Lung (tissue), 12 donors: ENCODE data around the gene TMEM17. TPM values are rescaled to one million over a fixed set of nuclear protein-coding genes. Genes with fewer than 3 reads are reported as not detected.

Experiments
- ATAC-seq: fragments of 200-7000 bp; cut with Tn5 transposase; one replicate; pipeline ENCODE4 v1.9.1; 2020; ENCODE audit warnings: moderate number of reproducible peaks; ENCODE audit not compliant: insufficient read depth, low FRiP score
- DNase-seq, 3 donors: peaks; one replicate each; pipeline ENCODE4 v3.0.0-alpha.2; 2013 to 2017
- H3K27ac ChIP-seq, 2 donors: one replicate each; pipeline ENCODE4 v1.5.1; 2013; ENCODE audit warnings: mild to moderate bottlenecking in 2 of 2, moderate library complexity in 2 of 2, control low read depth in 1 of 2, inconsistent platforms in 1 of 2, low read depth in 1 of 2, low read length in 1 of 2
- H3K27me3 ChIP-seq, 3 donors: one replicate each; pipeline ENCODE4 v1.5.1; 2013; ENCODE audit warnings: low read length in 2 of 3; ENCODE audit not compliant: control insufficient read depth in 3 of 3, insufficient read depth in 3 of 3
- H3K36me3 ChIP-seq, 4 donors: one replicate each; pipeline ENCODE4 v1.5.1; 2013; ENCODE audit warnings: low read length in 4 of 4, mild to moderate bottlenecking in 1 of 4, moderate library complexity in 1 of 4; ENCODE audit not compliant: control insufficient read depth in 4 of 4, insufficient read depth in 4 of 4
- H3K4me1 ChIP-seq, 5 donors: one replicate each; pipeline ENCODE4 v1.5.1; 2013; ENCODE audit warnings: low read length in 5 of 5, mild to moderate bottlenecking in 2 of 5, moderate library complexity in 1 of 5; ENCODE audit not compliant: control insufficient read depth in 5 of 5, insufficient read depth in 5 of 5
- H3K4me3 ChIP-seq: one replicate; pipeline ENCODE4 v1.5.1; 2013; ENCODE audit warnings: mild to moderate bottlenecking, control low read depth, moderate library complexity
- H3K9ac ChIP-seq, 2 donors: one replicate each; pipeline ENCODE4 v1.5.1; 2013; ENCODE audit warnings: low read length in 2 of 2, control low read depth in 1 of 2; ENCODE audit not compliant: insufficient read depth in 1 of 2
- H3K9me3 ChIP-seq, 4 donors: one replicate each; pipeline ENCODE4 v1.5.1; 2013; ENCODE audit warnings: low read length in 3 of 4, mild to moderate bottlenecking in 1 of 4, moderate library complexity in 1 of 4; ENCODE audit not compliant: control insufficient read depth in 4 of 4, insufficient read depth in 3 of 4
- CTCF ChIP-seq: IDR thresholded peaks from 2 replicates; pipeline ENCODE4 v1.5.1; 2012; ENCODE audit warnings: mild to moderate bottlenecking; ENCODE audit errors: control extremely low read depth, extremely low read depth
- whole genome bisulfite sequencing, 2 donors: extraction: QIAGEN DNeasy Blood & Tissue Kit; methylation state at CpG; one replicate each; pipeline ENCODE4 v1.1.7; 2013; 5-methylcytosine and 5-hydroxymethylcytosine counted together
- polyA plus RNA-seq, 2 donors: library from polyadenylated mRNA; stranded (reverse); fragments of 200-250 nt; gene quantifications; one replicate each; pipeline ENCODE4 v1.2.1, GENCODE V29; 2013
- total RNA-seq, 2 donors: library from RNA; depleted of rRNA in 1 of 2; stranded (reverse); fragments of >200 nt in 1 of 2; gene quantifications; one replicate each; pipeline ENCODE4 v1.2.1, GENCODE V29; 2014 to 2021
- donor health status: control.
- donor health status: control.
- donor health status: Bipolar disorder and iron deficiency.
- donor health status: healthy.
- donor health status: DM: yes; HTN: yes; CAD: no.

Gene TMEM17
- total and polyA plus RNA-seq, 4 donors: 1.6 to 3.9 (median 2.7) TPM

GRCh38 chr2:62498739-62499138, 7.3 kb downstream of the TMEM17 start:
- Histone ChIP-seq H3K36me3 (peaks cover 0 to 6% (median 0%) of the 10 kb centered on the region in 4 donors), H3K27me3 (no peaks in the 10 kb centered on the region), H3K9ac (no peak overlapping the region), H3K4me1 (peaks cover 0 to 25% (median 5%) of the 10 kb centered on the region in 5 donors), H3K27ac (no peak overlapping the region), H3K4me3 (no peak overlapping the region), H3K9me3 (no peaks in the 10 kb centered on the region)
- ATAC-seq: no peak
- no peak for DNase-seq
- TF ChIP-seq CTCF: no peak

GRCh38 chr2:62495761-62496160, 10.2 kb downstream of the TMEM17 start:
- DNase-seq (peak in 2 of 3 donors; percentile 62), ATAC-seq (no peak)
- TF ChIP-seq CTCF: no peak
- Histone ChIP-seq H3K36me3 (no peaks in the 10 kb centered on the region), H3K27ac (no peak overlapping the region), H3K27me3 (no peaks in the 10 kb centered on the region), H3K9me3 (no peaks in the 10 kb centered on the region), H3K9ac (peak overlapping the region in 1 of 2 donors; percentile 5), H3K4me1 (peaks cover 0 to 25% (median 5%) of the 10 kb centered on the region in 5 donors), H3K4me3 (no peak overlapping the region)
- WGBS, 2 donors: 37 to 42% methylated on average over 2 of the region's 2 CpGs

- WGBS, 2 donors: 76 to 95% methylated on average over 2 of the region's 2 CpGs
- Histone ChIP-seq H3K4me3 (no peak overlapping the region), H3K9me3 (no peaks in the 10 kb centered on the region), H3K27ac (no peak overlapping the region), H3K9ac (no peak overlapping the region), H3K4me1 (peaks cover 0 to 32% (median 5%) of the 10 kb centered on the region in 5 donors), H3K27me3 (no peaks in the 10 kb centered on the region), H3K36me3 (no peaks in the 10 kb centered on the region)
- ATAC-seq (no peak), DNase-seq (no peak)
- no peak for TF ChIP-seq CTCF
Measured at GRCh38 chr2:62492048-62492447, 13.9 kb downstream of the TMEM17 start.

GRCh38 chr2:62489702-62490101, 16.3 kb downstream of the TMEM17 start:
- Histone ChIP-seq H3K9me3 (no peaks in the 10 kb centered on the region), H3K27ac (no peak overlapping the region), H3K27me3 (no peaks in the 10 kb centered on the region), H3K9ac (no peak overlapping the region), H3K36me3 (no peaks in the 10 kb centered on the region), H3K4me3 (no peak overlapping the region), H3K4me1 (peaks cover 0 to 30% (median 7%) of the 10 kb centered on the region in 5 donors)
- WGBS, 2 donors: 81 to 83% methylated on average over 1 of the region's 1 CpG
- ATAC-seq (no peak), DNase-seq (no peak)
- no peak for TF ChIP-seq CTCF
